T-helper 2 cell (primary cell): ENCODE results near the gene COPB2.
A peak's percentile ranks its signal among the peaks of the same experiment; 100 is the strongest.

ENCODE experiments used
- DNase-seq, 5 experiments: peaks; one replicate each; pipeline versions ENCODE4 v3.0.0 to v3.0.0-alpha.2; 2012 to 2022

The COPB2 gene

DNA sequence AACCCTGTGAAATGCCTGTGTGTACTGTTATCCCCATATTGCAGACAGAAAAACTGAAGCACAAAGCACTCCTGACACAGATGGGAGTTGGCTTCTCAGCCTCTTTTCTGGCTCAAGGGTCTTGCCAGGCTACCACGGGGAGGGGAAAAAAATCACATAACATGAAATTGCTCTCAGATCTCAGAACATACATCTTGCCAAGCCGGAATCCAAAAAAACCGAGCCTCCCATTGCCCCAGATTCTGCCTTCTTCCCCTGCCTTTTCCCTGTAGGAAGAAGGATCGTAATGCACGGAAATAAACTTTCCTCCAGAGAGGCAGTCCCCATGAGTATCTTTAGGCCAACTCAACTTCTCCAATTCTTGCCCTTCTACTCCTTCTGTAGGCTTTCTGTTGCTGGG is 62.2 kb downstream of the COPB2 start:
- DNase-seq, result no peak

DNA sequence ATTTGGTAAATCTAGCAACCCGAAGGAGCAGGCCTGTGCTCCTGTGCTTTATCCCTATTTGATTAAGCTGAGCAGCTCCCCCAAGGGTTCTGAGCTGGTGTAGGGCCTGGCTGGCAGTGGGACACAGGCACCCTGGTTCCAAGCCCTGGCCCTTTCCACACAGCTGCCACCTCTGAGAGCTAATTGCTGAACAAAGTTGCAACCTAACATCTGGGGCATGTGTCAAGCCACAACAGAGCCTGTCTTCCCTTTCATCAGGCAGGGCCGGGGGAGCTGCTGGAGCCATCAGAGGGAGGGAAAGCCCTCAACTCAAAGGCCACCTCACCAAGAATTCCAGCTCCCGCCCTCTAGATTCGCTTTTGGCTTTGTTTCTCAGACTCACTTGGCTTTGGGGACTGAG is 62.7 kb downstream of the COPB2 start:
- DNase-seq, result peak in 1 of 5 experiments; percentile 25

DNA sequence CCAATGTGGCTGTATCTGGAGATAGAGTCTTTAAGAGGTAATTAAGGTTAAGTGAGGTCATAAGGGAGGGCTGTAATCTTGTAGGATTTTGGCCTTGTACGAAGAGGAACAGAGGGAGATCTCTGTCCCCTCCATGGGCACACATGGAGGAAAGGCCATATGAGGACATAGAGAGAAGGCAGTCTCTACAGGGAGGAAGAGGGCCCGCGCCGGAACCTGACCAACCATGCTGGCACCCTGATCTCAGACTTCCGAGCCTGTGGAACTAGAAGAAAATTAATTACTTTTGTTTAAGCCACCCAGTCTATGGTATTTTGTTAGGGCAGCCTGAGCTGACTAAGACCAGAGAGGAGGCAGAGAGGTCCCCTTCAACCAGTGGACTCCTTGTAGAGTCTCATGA is 63.3 kb downstream of the COPB2 start:
- no peak for DNase-seq

DNA sequence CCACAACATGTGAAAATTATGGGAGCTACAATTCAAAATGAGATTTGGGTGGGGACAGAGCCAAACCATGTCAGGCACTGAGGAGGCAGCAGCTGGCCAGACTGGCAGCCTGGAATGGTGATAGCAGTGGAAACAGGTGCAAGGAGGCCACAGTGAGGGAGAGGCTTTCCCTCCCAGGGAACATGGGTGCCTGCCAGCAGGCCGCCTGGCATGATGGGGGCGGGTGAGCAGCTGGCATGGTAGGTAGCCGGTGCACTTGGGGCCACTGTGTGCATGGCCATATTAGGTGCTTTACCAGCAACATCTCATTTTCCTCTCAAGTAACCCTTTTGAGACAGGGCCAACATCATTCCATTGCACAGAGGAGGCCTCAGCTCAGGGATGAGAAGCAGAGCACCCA is 63.9 kb downstream of the COPB2 start:
- no peak for DNase-seq

DNA sequence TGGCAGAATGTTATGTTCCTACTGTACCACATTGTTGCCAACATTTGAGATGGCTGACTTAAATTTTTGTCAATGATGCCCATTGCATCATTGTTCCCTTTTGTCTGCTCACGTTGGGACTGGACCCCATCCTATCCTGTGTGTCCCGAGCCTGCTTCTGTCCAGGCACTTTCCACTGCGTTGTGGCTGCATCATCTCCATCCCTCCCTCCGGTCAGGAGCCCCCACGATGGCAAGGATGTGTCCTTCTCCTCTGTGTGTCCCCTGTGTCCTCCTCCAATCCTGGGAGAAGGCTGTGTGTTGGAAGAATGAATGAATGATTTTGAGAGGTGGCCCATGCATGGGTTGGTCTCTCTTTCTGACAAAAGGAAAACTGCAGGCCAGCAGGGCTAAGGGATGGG is 65.0 kb downstream of the COPB2 start:
- no peak for DNase-seq

DNA sequence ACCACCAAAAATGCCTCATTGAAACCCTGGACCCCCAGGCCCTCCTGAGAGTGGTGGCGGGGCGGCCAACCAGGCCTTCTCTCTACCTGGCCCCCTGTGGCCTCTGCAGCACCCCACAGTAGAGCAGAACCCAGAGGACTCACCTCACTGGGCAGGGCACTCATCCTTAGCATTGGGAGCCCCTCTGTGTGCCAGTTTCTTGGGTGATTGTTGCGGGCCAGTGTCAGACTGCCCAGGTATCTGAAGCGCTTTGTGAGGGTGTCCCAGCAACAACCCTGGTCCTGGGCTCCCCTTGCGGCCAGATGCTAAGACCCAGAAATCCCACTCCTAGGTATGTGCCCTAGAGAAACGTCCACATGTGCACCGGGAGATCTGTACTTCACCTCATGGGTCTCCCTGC is 66.3 kb downstream of the COPB2 start:
- DNase-seq, result no peak

DNA sequence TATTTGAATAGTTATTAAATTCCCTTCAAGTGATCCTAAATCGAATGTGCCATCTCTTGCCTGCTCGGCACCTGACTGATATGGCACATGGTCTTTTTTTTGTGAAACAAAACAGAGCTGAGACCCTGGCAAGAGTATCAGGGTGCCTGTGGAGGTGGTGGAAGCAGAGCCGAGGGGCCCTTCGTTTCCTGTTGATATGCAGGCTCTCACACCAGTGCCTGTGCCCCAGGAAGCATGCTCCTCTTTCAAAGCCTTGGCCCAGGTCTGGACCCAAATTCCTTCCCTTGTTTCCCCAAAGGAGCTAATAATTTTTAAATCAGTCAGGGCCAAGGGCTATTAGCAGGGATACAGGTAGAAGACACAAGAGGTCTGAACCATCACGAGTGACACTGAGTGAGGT is 67.1 kb downstream of the COPB2 start:
- no peak for DNase-seq

DNA sequence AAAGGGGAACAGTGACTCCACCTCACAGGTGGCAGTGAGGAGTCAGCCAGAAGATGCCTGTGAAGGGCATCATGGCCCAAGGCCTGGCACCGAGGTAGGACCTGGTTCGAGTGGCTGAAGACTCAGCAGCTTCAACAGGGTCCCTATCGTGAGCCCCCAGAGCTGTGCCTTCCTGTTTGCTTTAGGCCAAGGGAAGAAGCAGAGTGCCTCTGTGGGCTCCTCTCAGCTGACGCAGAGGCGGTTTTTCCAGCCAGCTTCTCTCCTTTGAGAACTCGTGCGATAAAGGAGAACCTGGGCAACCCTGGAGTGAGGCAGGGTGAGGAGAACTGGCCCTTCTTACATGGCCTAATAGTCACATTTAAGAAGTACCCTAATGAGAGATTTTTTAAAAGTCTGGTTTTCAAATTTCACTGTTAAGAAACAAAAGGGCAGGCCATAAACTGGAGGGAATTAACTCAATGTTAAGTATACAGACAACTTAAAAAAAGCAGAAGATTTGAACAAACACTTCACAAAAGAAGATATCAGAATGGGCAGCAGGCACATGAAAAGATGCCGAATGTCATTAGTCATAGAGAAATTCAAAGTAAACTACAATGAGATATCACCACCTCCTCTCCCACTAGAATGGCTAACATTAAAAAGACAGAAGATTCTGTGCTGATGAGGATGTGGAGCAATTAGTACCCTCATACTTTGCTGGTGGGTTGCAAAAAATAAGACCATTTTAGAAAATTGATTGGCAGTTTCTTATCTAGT is 68.7 kb downstream of the COPB2 start:
- no peak for DNase-seq

DNA sequence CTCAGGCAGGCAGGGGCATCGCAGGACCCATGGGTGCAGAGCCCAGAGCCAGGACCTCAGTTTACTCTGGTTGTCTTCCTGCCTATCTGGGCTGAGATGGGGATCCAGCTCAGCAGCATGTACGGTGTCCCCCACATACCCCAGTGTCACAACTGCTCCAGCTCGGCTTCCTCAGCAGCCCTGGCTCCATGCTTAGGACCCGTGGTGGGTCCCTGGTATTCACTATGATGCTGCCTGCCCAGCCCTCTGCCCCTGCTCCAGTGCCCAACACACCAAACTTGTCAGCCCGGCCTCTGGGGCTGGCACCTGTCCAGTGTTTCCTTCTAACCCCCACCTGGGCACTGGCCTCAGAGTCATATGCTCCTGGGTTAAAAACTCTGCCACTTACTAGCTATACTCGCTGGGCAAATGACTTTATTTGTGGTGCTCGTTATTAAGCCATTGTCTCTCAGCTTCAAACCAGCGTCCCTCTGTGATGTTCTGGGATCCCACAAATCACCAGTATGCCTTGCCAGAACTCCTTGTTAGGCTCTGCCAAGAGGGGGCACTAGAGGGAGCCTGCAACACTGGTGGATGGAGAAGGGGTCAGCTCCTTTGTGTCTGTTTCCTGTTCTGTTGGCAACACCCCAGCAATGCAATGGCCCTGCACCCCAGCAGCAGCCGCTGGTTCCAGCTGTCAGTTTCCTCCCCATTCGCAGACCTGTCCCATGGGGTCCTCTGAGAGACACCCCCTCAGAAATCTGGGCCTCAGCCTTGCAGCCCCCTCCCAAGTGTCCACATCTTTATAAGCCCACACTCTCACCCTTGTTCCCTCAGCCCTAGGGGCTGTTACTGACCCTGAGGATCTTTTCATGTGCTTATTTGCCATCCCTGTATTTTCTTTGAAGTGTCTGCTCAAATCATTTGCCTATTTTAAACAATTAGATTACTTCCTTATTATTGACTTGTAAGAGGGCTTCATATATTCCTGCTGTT is 69.7 kb downstream of the COPB2 start:
- peak in 1 of 5 experiments; percentile 29 for DNase-seq

DNA sequence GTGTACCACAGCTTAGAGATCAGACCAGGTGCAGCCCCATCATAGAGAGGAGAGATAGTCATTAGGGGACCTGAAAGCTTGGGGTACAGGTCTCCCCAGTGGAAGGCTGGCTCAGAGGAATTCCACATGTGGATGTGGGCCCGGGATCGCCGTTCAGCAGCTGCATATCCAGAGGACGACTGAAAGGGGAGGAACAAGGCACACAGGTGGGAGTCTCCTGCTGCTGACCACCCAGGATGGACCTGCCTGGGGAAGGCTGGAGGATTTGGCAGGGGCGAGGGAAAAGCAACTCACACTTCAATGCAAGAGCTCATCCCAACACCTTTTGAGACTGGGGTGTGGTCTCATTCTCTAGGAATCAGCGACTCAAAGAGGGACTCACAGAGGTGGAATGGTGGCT is 70.6 kb downstream of the COPB2 start:
- no peak for DNase-seq

DNA sequence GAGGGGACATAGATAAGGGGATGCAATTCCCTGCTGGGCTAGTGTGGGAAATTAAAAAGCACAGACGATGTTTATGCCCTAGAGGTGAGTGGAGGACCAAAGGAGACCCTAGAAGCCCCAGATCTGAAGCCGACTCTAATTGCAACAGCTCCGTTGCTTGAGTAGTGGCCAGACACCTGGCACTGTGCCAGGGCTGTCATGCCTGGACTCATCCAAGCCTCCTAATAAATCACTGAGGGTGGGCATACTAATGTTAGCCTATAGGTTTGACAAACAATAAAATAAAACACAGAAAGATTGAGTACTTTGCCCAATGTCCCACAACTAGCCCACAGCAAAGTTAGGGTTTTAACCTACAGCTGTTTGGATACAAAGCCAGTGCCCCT is 71.0 kb downstream of the COPB2 start:
- no peak for DNase-seq

DNA sequence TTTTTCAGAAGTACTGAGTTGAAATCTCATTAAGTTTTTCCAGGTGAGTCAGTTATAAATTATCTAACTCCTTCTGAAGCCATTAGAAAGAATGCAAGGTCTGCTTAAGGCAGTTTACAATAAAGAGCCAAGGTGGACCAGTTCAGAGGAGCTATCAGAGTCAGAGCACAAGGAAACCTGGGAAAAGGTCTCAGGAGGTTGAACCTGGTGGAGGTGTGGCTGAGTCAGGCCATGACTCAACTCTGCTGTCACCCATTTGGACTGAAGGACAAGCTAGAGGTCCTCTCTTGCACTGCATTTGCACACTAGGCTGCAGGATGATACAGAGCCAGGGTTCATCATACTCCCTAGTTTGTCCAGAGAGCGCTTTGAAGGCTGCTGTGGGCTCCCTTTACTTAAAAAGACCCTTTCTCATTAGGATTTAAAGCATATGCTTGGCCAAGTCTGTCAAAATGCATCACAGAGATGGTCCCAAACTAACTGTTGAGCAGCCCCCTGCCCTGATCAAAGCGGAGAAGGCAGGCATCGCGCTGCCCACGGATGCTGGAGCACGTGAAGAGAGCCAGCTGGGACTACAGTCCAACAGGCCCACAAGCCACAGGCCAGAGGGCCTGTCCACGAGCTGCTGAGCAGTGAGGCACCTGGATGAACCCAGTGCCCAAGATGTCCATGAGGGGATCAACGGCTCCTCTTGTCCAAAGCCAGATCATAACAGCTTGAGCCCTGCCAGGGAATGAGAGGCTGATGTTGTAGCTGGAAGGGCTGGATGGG is 71.6 kb downstream of the COPB2 start:
- no peak for DNase-seq

DNA sequence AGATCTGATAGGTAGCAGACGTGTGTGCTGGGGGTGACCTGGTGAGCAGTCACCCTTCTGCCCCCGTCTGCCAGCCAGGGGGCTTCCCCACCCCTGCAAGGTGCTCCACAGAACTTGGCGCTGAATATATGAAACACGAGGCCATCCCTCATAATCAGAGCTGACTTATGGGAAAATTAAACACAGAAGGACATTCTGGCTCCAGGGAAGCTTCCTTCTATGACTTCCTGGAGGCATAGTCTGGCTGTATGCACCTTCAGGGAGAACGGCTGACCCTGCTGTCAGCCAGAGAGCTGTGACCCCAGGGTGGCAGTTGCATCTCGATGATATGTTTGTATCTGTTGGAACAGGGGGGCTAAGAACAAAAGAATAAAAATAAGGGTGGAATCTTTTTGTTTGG is 72.2 kb downstream of the COPB2 start:
- DNase-seq, result no peak

DNA sequence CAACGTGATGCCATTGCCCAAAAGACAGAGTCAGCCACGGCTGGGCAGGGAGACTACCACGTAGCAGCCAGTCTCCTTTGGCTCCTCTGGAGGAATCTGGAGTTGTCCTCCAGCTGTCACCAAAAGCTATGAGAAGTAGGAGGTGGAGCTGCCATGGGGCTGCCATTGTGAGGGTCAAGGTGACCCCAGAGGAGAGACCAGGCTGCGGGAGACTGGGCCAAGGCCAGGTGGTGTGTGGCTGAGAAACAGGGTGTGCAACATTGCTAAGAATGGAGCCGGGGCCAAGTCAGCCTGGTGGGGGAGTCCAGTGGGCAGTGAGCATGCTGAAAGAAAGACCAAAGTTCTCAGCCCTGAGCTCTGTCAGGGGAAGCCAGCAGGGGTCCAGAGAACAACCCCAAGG is 75.5 kb downstream of the COPB2 start:
- no peak for DNase-seq

DNA sequence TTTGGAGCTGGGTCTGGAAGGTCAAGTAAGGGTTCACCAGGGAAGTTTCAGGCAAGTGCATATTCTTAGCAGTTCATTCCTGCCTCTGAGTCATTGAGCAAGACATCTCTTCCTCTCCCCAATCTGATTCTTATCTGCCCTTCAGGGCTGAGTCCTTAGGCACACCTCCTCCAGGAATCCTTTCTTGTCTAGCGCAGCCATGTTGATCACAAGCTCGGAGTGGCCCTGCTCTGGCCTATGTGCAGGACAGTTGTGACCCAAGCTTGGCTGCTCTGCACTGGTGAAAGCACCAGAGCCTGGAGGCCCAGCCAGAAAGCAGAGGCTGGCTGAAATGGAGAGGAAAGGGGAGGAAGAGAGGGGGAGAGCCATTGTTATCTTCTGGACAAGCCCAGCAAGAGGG is 76.5 kb downstream of the COPB2 start:
- no peak for DNase-seq

DNA sequence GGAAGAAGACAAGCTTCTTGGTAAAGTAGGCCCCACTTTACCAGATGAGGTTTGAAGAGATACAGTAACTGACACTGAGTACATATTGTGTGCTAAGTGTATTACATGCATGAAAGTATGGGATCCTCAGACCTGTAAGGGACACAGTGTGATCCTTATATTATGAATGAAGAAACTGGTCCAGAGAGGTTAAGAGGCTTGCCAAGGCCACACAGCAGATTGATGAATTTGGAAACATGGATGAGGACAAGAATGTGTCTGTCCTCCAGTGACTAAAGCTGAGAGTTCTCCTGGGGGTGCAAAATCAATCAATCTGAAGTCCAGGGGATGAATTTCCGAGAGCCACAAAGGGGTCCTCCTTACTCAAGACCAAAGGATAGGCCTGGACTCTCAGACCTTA is 77.0 kb downstream of the COPB2 start:
- no peak for DNase-seq

DNA sequence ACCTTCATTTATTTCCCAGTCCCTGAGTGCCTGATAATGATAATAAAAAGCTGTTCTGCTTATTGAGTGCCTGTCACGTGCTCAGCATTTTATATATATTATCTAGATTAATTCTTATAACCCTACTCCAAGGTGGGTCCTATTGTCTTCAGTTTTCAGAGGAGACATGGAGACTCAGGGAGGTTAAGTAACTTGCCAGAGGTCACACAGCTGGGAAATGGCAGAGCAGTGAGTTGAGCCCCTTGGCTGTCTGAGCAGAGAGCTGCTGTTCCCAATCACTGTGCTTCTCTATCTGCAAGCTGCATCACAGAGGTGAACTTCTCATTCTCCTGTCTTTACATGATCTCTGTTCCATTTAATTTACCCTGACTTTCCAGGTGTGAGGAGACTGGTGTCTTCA is 77.9 kb downstream of the COPB2 start:
- DNase-seq, result no peak

DNA sequence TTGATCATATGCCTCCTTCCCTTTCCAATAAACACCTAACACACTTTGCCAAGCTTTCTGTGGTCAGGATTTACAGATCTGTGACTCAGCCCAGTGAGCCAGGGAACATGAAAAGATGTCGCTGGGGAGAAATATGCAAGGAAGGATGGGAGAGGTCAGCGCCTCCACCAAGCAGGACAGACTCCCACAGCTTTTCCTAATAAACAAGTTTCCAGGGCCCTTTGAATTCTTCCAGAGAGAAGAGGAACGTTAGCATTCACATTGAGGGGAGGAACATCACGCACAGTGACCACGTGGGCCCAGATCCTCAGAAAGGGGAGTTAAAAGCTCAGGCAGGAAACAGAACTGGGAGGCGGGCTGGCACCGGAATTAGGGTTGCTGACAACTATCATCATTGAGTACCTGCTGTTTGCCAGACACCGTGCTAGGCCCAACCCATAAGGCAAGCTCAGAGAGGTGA is 78.9 kb downstream of the COPB2 start:
- DNase-seq, result no peak

DNA sequence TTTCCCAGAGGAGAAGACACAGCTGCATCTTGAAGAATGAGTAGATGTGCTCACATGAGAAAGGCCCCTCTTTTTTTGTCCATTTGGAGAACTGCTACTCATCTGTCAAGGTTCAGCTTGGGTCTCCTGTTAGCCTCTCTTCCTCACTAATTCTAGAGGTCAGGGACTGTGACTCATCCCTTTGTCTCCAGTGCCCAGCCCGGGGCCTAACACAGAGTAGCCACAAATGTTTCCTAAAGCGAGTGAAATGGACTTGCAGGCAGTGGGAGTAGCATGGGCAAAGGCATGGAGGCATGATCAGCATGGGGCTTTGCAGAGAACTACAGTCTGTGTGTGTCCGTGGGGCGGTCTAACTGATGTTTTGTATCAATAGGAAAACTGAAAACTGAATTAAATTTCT is 79.6 kb downstream of the COPB2 start:
- no peak for DNase-seq

DNA sequence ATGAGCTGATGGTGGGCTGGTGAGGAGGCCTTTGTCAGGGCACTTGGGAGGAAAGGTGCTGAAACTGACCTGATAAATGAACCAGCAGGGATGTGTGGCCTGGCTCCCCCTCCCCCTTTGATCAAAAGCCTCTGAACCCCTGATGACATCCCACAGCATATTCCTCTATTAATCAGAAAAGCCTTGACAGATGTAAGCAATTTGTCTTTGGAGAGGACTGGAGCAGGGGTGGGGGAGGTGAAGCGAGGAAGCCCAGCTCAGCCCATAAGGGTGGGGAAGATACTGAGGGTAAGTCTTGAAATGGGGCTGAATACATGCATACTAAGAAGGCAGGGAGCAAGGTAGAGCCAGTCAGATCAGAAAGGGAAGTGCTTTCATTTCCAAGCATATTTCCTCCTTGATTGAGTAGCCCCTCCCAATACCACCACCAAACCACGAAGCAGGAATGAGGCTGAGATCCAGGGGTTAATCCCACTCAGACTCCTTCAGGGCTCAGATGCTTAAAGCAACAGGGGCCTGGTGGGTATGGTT is 80.3 kb downstream of the COPB2 start:
- DNase-seq, result no peak

DNA sequence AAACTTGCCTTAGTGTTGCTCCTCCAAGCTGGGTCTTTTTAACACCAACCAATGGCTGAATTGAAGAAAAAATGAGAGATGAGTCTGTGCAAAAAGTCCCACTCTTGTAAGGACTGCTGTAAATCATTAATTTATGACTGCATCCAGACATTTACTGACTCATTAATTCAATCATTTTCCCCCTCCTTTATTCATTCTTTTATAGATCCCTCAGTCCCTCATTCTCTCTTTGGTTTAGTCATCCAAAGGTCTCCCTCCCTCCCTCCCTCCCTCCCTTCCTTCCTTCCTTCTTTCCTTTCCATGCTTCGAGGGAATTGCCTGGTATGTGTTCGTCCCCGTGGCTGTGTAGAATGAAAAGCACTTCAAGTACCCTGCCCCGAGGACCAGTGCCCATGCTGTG is 80.9 kb downstream of the COPB2 start:
- DNase-seq, result no peak

DNA sequence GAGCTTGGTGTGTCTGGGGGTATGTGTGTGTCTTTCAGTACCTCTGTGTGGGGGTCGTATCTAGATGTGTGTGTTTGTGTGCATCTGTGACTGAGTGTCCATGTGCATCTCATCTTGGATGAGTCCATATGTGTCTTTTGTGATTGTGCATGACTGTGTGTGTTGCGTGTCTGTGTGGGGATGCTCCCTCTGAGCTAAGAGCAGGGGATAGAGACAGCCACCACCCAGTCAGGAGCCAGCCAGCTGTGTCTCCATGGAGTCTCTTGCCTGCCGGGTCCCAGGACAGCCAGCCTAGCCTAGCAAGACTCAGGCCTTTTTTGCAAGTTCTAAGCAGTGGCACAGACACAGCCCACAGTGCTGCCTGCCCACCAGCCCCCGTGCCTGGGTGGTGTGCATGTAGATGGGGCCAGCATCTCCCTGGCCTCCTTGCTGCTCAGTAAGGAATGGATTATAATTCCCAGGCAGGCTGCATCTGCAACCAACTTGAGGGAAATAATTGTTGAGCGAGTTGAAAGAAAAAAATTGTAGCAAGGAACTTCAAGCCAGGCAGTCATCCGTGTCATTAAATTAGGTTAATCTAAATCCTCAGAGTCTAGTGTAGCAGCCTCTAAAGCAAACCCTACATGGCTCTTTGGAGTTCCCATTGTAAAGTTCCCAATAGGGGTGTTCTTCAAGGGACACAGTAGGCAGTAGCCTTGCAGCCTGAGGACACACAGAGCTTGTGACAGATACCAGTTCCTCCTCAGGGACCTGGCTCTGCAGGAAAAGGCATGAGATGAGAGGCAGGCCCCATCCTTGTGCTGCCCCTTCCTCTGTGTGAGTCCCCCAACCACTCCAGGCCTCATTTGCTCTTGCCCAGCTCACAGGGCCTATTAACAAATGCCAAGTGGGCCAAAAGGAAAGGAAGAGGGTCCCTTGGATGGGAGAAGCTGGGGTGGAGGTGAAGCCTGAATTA is 81.6 kb downstream of the COPB2 start:
- DNase-seq, result no peak
